C4-2B (cell line): ENCODE data around the gene GREM1.

Experiments used
- CTCF ChIP-seq: fragments of 450-650 bp; conservative IDR thresholded peaks from 2 replicates; pipeline ENCODE4 v1.5.1; 2017; ENCODE audit warnings: mild to moderate bottlenecking
- ZFX ChIP-seq: fragments of 450-650 bp; IDR thresholded peaks from 2 replicates; pipeline ENCODE4 v1.6.1; 2017

DNA sequence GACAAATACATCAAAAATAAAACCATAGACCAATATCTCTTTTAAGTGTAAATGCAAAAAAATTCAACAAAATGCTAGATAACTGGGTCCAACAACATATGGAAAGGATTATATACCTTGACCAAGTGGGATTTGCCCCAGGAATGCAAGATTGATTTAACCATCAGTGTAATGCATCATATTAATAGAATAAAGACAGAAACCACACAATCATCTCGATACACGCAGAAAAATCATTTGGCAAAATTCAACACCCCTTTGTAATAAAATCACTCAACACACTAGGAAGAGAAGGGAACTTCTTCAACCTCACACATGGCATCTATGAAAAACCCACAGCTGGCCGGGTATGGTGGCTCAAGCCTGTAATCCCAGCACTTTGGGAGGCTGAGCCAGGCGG is 19.5 kb downstream of the GREM1 start:
- no peak for TF ChIP-seq CTCF
- no peak for TF ChIP-seq ZFX
